CD4-positive, alpha-beta T cell treated with Interleukin-4 for 1 hour (primary cell): Measurements from ENCODE around the gene PARP12.
"Not testable (repeated sequence)": the region's sequence is repeated elsewhere in the genome, so short reads cannot be mapped to it uniquely, and the experiment has no call there.

ENCODE experiments used
- DNase-seq, 2 donors: peaks; one replicate each; pipeline ENCODE4 v3.0.0-alpha.2; 2020 to 2022

PARP12 gene, protein sequence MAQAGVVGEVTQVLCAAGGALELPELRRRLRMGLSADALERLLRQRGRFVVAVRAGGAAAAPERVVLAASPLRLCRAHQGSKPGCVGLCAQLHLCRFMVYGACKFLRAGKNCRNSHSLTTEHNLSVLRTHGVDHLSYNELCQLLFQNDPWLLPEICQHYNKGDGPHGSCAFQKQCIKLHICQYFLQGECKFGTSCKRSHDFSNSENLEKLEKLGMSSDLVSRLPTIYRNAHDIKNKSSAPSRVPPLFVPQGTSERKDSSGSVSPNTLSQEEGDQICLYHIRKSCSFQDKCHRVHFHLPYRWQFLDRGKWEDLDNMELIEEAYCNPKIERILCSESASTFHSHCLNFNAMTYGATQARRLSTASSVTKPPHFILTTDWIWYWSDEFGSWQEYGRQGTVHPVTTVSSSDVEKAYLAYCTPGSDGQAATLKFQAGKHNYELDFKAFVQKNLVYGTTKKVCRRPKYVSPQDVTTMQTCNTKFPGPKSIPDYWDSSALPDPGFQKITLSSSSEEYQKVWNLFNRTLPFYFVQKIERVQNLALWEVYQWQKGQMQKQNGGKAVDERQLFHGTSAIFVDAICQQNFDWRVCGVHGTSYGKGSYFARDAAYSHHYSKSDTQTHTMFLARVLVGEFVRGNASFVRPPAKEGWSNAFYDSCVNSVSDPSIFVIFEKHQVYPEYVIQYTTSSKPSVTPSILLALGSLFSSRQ

GRCh38 chr7:140062528-140063299 lies at the start of gene PARP12:
PARP12 (minus strand) TSS chr7:140062951; CDS start chr7:140062847, 104 bp downstream.
- peak; percentile 89 to 90 for DNase-seq

GRCh38 chr7:140108777-140109176 lies 46.0 kb upstream of the PARP12 start:
- not testable (repeated sequence) for DNase-seq

GRCh38 chr7:140096459-140096858 lies 33.7 kb upstream of the PARP12 start:
- no peak for DNase-seq

GRCh38 chr7:140093375-140093774 lies 30.6 kb upstream of the PARP12 start:
- no peak for DNase-seq

- DNase-seq, result no peak
Observed at GRCh38 chr7:140085447-140085846, 22.7 kb upstream of the PARP12 start.

GRCh38 chr7:140084972-140085371 lies 22.2 kb upstream of the PARP12 start:
- DNase-seq, result peak; percentile 26 to 32

DNA sequence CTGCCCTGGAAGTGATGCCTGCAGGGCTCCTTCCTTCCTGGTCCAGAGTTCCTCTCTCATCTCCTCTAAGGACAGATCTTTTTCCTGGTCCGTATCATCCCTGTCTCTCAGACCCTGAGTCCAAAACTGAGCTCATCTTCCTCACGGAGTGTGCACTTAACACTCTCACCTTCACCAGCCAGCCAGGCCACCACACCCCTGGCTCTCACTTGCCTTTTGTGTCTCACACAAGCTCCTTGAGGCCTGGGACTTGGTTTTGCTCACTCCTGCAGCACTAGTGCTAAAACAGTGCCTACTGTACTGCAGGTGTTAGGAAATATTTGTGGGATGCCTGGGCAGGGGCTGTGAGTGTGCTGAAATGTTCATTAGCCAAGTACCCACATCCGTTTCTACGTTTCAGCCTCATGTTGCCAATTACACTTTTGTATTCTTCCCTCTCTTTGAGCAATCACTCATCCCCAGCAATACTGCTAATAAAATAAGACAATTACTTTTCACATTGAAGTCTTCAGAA lies 21.4 kb upstream of the PARP12 start:
- peak in 1 of 2 donors; percentile 21 for DNase-seq

GRCh38 chr7:140082770-140083169 lies 20.0 kb upstream of the PARP12 start:
- no peak for DNase-seq

DNA sequence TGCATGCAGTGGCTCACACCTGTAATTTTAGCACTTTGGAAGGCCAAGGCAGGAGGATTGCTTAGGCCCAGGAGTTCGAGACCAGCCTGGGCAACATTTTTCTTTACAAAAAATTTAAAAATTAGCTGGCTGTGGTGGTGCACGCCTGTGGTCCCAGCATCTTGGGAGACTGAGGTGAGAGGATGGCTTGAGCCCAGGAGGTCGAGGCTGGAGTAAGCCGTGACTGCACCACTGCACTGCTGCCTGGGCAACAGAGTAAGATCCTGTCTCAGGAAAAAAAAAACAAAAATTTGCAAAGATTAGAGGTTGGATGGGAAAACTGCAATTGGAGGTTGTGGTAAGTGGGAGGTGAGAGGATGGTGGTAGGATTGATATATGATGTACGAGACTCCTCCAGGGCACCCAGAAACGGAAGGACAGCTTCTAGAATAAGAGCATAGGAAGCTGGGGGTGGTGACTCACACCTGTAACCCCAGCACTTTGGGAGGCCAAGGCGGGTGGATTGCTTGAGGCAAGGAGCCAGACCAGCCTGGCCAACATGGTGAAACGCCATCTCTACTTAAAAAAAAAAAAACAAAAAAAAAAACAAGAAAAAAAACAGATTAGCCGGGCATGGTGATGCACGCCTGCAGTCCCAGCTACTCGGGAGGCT lies 19.1 kb upstream of the PARP12 start:
- DNase-seq, result no peak

- DNase-seq, result no peak
Observed at GRCh38 chr7:140080919-140081318, 18.2 kb upstream of the PARP12 start.

- DNase-seq, result no peak
Observed at GRCh38 chr7:140079121-140079536, 16.4 kb upstream of the PARP12 start.

DNA sequence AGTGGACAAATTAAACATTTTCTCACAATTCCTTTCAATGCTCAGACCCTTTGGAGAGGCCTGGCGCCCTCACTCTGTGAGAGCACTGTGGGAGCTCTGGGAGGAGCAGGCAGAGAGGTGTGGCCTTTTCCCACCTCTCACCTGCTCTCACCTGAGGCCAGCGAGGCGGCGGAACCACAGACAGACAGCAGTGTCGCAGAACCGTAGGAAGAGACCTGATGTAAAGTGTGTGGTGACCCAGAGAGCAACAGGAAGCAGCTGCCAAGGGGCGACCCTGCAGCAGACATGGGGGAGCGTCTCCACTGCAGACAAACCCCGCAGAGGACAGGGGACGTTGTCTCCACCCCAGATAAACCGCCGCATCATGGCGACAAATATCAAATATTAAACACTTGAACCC lies 15.6 kb upstream of the PARP12 start:
- DNase-seq, result no peak

- DNase-seq, result no peak
Observed at GRCh38 chr7:140074780-140075179, 12.0 kb upstream of the PARP12 start.

DNA sequence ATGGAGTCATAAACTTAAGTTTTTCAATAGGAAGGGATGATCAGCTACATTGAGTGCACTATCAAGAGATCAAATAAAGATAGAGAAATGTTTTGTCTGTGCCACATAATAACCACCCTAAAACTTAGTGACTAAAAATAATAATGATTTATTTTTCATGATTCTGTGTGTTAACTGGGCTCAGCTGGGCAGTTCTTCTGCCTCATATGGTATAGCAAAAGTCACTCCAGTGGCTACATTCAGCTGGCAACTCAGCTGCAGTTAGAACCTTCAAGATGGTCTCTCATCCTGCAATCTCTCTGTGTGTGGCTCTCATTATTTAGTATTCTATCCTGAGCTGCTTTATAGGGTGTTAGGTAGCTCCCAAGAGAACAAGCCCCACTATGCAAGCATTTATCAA lies 7.8 kb upstream of the PARP12 start:
- no peak for DNase-seq

DNA sequence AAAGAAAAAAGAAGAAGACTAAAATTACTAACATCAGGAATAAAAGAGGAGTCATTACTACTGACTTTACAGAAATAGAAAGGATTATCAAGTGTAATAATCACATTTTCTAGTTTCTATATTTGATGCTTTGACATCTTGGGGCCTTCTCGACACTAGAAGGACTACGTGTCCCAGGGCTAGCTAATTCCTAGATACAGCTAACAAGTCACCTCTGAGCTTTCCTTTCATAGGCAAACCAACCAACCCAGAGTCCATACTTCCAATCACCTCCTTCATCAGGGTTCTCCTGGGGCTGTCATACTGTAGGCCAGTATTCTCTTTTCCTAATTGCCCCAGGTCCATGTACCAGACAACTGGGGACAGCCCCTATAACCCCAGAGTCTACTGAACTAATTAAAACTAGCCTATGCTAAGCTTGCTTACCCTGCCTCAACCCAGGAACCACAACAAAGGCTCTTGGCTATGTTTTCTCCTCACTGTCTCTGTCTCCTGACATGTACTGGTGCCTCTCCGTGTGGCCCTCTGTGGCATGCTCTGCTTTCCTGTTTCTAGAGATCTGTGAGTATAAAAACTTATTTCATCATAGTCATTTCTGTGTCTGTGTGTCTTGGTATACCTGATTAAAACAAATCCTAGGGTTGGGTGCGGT lies 6.7 kb upstream of the PARP12 start:
- no peak for DNase-seq

DNA sequence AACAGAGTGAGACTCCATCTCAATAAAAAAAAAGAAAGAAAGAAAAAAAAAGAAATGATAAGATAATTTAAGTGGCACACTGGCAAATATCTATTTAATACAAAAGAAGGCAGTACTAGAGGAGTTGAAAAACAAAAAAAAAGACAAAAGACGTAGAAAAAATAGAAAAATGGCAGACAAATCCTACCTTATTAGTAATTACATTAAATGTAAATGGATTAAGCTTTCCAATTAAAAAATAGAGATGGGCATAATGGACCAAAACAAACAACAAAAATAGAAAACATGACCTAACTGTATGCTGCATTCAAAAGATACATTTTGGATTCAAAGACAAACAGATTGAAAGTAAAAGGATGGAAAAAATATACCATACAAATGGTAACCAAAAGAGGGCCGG lies 5.3 kb upstream of the PARP12 start:
- DNase-seq, result no peak

GRCh38 chr7:140067052-140067451 lies 4.3 kb upstream of the PARP12 start:
- no peak for DNase-seq

DNA sequence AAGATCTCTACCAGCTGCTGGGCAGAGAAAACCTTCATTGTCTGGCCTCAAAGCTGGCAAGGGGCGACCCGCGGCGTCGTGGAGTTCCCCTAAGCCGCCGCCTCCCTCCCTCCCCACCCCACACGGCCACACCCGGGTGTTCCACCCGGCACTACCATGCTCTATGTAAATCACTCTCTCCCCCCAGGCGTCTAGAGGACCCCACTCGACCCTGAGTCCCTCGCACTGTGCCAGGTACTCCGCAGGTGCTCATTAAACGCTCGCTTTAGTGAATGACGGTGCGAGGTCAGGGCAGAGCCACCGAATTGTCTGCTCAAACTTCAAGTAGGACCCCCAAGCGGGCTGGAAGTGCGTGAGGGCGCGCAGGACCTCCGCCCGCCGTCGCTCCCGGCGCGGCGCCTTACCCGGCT lies 628 bp downstream of the PARP12 start:
- peak; percentile 63 to 72 for DNase-seq

DNA sequence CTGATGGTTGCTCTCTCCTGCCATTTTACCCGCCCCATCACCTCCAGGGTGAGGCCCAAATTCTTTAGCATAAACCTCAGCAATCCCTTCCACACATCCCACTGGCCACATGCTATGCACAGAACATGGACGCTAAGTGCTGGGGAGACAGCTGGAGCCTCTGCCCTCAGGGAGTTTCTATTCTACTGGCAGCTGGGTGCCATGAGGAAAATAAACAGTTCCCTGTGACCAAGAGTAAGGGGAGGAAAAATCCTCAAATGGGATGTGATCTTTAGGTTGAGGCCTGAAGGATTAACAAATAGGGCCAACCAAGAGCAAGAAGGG lies 1.2 kb downstream of the PARP12 start:
- DNase-seq, result no peak

DNA sequence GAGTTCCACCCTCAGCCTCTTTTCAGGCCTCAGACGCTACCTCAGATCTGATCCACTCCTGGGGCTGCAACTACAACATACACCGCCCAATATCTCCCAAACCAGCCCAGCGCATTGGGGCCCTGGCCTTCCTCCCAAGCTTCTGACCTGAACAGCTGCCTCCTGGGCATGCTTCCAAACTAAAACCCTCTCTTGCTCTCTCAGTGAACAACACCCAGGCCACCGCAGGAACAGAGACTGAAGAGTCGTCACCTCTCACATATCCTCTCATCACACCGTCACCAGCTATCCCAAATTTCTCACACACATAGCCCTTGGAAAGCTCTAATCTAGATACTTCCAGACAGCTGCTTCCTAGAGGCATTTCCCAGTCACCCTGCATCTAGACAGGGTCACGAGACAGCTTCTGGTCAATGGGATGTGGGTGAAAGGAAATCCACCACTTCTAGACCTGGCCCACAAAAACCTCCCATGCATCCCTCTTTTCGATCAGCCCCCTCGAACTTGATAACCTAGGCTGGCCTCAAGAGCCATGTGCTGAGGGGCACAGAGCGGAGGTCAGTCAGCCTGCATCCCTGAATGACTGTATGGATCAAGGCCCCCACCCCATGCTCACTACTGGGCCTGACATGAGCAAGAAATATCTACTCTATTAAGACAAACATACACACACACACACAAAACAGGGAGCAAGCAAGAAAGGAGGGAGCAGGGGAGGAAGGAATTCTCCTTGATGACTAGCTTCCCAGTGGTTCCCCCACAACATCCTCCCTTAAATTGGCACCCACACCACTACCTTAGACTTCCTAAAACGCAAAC lies 1.8 kb downstream of the PARP12 start:
- DNase-seq, result no peak

DNA sequence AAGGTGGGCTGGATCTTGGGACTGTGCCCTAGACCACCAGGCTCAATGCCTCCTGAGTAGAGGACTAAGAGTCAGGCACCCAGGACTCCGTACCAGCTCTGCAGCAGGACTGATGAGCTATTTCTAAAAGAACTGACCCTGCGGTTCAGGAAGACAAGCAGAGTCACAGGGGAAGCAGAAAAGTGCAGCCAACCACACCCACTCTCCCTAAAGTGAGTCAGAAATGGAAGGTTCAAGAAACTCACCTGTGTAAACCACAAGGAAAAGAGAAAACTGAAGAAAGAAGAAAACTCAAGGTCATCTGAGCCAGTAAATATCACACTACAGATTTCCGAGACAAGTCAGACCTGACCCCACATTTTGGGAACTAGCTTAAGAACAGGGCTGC lies 2.5 kb downstream of the PARP12 start:
- no peak for DNase-seq
